Activated T-cell treated with anti-CD3 and anti-CD28 coated beads, Interleukin-2, amount 50 U/mL, for 24 hours (primary cell): ENCODE measurements around the gene LIMS1.
A peak's percentile ranks its signal among the peaks of the same experiment; 100 is the strongest.
"Not testable (repeated sequence)": the region's sequence is repeated elsewhere in the genome, so short reads cannot be mapped to it uniquely, and the experiment has no call there.

ENCODE experiments used
- DNase-seq: peaks from one replicate; pipeline ENCODE4 v3.0.0-alpha.2; 2020
- H3K27ac Mint-ChIP-seq: 2 replicates; pipeline ENCODE4 v1.8.0; 2020; ENCODE audit warnings: mild to moderate bottlenecking, mixed read lengths
- H3K27me3 Mint-ChIP-seq: 2 replicates; pipeline ENCODE4 v1.8.0; 2020; ENCODE audit warnings: mixed read lengths
- H3K36me3 Mint-ChIP-seq: 2 replicates; pipeline ENCODE4 v1.8.0; 2020; ENCODE audit warnings: low read depth, mixed read lengths
- H3K4me1 Mint-ChIP-seq: 2 replicates; pipeline ENCODE4 v1.8.0; 2020; ENCODE audit warnings: low read depth, mixed read lengths
- H3K4me3 Mint-ChIP-seq: 2 replicates; pipeline ENCODE4 v1.8.0; 2020; ENCODE audit warnings: mild to moderate bottlenecking, moderate library complexity, mixed read lengths
- H3K9me3 Mint-ChIP-seq: 2 replicates; pipeline ENCODE4 v1.8.0; 2020; ENCODE audit warnings: mixed read lengths

The LIMS1 gene

DNA sequence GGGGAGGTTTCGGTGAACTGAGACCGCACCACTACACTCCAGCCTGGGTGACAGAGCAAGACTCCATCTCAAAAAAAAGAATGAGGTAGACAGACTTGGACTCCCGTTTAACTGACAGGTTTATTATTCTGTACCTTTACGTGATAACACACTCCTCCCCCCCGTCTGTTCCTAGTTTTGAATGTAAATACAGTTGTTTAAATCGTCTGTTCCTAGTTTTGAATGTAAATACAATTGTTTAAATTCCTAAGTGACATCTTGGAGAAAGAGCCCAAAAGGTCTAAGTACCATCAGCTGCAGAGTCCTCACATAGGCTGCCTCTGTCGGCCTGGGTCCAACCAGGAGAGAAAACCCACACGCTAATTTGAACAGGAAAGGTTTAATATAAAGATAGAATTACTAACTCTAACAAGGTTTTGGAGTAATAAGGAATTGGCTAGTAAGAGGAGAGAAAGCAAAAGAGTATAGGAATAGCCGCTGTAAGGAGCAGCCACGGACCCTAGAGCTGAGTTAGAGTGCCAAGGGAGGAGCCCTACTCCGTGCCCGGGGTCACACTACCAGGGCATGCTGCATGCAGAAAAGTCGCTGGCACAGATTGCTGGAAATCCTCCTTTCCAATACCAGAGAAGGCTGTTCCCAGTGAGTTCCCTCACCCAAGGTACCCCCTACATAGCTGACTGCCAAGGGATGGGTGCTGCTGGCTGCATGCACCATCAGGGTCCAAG lies 101.5 kb downstream of the LIMS1 start:
- Mint-ChIP-seq H3K4me3 (no peak overlapping the region), H3K27ac (no peak overlapping the region), H3K4me1 (peaks cover 81% of the 10 kb centered on the region), H3K27me3 (no peaks in the 10 kb centered on the region), H3K9me3 (no peaks in the 10 kb centered on the region), H3K36me3 (peaks cover 7% of the 10 kb centered on the region)
- no peak for DNase-seq

GRCh38 chr2:108637304-108637669 lies 103.0 kb downstream of the LIMS1 start:
- Mint-ChIP-seq H3K4me1 (peaks cover 79% of the 10 kb centered on the region), H3K27ac (peak overlapping the region; percentile 44), H3K9me3 (no peaks in the 10 kb centered on the region), H3K4me3 (no peak overlapping the region), H3K36me3 (peaks cover 7% of the 10 kb centered on the region), H3K27me3 (no peaks in the 10 kb centered on the region)
- DNase-seq: no peak

GRCh38 chr2:108640731-108641130 lies 106.5 kb downstream of the LIMS1 start:
- DNase-seq: no peak
- Mint-ChIP-seq H3K27me3 (no peaks in the 10 kb centered on the region), H3K4me1 (peaks cover 54% of the 10 kb centered on the region), H3K27ac (peak overlapping the region; percentile 67), H3K4me3 (no peak overlapping the region), H3K9me3 (no peaks in the 10 kb centered on the region), H3K36me3 (peaks cover 24% of the 10 kb centered on the region)

- Mint-ChIP-seq H3K27me3 (no peaks in the 10 kb centered on the region), H3K4me1 (peaks cover 50% of the 10 kb centered on the region), H3K36me3 (peaks cover 24% of the 10 kb centered on the region), H3K4me3 (no peak overlapping the region), H3K9me3 (no peaks in the 10 kb centered on the region), H3K27ac (no peak overlapping the region)
- no peak for DNase-seq
Measured at GRCh38 chr2:108641756-108642155, 107.5 kb downstream of the LIMS1 start.

- peaks cover 48% of the 10 kb centered on the region for H3K4me1 Mint-ChIP-seq
- H3K27ac Mint-ChIP-seq: no peak overlapping the region
- H3K36me3 Mint-ChIP-seq: peaks cover 20% of the 10 kb centered on the region
- H3K27me3 Mint-ChIP-seq: no peaks in the 10 kb centered on the region
- H3K9me3 Mint-ChIP-seq: no peaks in the 10 kb centered on the region
- no peak for DNase-seq
- H3K4me3 Mint-ChIP-seq: no peak overlapping the region
Measured at GRCh38 chr2:108643261-108643849, 109.1 kb downstream of the LIMS1 start.

- H3K36me3 Mint-ChIP-seq: peaks cover 20% of the 10 kb centered on the region
Measured at GRCh38 chr2:108643862-108644261, 109.6 kb downstream of the LIMS1 start.

DNA sequence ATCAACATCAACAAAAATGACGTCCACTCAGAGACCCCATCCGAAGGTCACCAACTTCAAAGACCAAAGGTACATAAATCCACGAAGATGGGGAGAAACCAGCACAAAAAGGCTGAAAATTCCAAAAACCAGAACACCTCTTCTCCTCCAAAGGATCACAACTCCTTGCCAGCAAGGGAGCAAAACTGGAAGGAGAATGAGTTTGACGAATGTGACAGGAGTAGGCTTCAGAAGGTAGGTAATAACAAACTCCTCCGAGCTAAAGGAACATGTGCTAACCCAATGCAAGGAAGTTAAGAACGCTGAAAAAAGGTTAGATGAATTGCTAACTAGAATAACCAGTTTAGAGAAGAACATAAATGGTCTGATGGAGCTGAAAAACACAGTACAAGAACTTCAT lies 110.2 kb downstream of the LIMS1 start:
- not testable (repeated sequence) for H3K27ac Mint-ChIP-seq, DNase-seq, H3K9me3 Mint-ChIP-seq, H3K27me3 Mint-ChIP-seq, H3K4me3 Mint-ChIP-seq
- peaks cover 56% of the 10 kb centered on the region for H3K4me1 Mint-ChIP-seq
- peaks cover 17% of the 10 kb centered on the region for H3K36me3 Mint-ChIP-seq

More at GRCh38 chr2:108643862-108644261, 109.6 kb downstream of the LIMS1 start:
- H3K4me1 Mint-ChIP-seq: peaks cover 53% of the 10 kb centered on the region
- H3K27ac Mint-ChIP-seq, DNase-seq, H3K27me3 Mint-ChIP-seq, H3K4me3 Mint-ChIP-seq, H3K9me3 Mint-ChIP-seq: not testable (repeated sequence)

- H3K4me1 Mint-ChIP-seq: peaks cover 57% of the 10 kb centered on the region
- not testable (repeated sequence) for H3K4me3 Mint-ChIP-seq, DNase-seq, H3K27me3 Mint-ChIP-seq, H3K9me3 Mint-ChIP-seq
- H3K27ac Mint-ChIP-seq: peak overlapping the region; percentile 14
- H3K36me3 Mint-ChIP-seq: peaks cover 16% of the 10 kb centered on the region
Measured at GRCh38 chr2:108648796-108649195, 114.5 kb downstream of the LIMS1 start.

DNA sequence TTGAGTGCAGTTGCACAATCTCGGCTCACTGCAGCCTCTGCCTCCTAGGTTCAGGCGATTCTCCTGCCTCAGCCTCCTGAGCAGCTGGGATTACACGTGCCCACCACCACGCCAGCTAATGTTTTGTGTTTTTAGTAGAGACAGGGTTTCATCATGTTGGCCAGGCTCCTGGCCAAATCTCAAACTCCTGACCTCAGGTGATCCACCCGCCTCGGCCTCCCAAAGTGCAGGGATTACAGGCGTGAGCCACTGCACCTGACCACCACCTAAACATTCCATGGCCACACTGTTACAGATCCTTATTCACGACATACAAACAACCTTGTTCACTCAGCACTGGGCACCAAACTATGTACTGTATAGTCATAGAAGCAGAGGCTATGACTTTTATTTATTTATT lies 116.2 kb downstream of the LIMS1 start:
- not testable (repeated sequence) for H3K4me3 Mint-ChIP-seq, DNase-seq, H3K27me3 Mint-ChIP-seq, H3K36me3 Mint-ChIP-seq, H3K9me3 Mint-ChIP-seq
- Mint-ChIP-seq H3K27ac (peak overlapping the region; percentile 66), H3K4me1 (peaks cover 58% of the 10 kb centered on the region)

DNA sequence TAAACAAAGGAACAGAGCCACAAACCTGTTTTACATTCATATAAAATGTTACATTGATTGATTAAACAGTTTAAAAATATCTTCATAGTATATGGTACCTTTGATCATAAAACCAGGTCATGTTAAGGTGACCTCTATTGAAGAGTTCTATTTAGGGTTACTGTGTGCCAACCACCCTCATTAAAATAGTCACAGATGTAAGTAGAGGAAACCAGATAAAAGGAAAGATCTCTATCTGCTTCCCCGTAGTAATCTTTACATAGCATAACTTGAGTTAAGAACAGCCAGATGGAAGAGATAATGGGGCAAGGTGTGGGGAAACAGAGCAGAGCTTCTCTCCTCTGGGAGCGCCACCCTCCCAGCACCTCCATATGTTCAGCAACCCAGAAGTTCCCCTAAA lies 117.2 kb downstream of the LIMS1 start:
- H3K36me3 Mint-ChIP-seq, H3K9me3 Mint-ChIP-seq, H3K4me3 Mint-ChIP-seq, H3K27me3 Mint-ChIP-seq, DNase-seq: not testable (repeated sequence)
- peaks cover 51% of the 10 kb centered on the region for H3K4me1 Mint-ChIP-seq
- peak overlapping the region; percentile 85 for H3K27ac Mint-ChIP-seq

GRCh38 chr2:108652187-108652931 lies 118.1 kb downstream of the LIMS1 start:
- not testable (repeated sequence) for H3K9me3 Mint-ChIP-seq, H3K27me3 Mint-ChIP-seq, H3K36me3 Mint-ChIP-seq
- Mint-ChIP-seq H3K4me3 (peak overlapping the region; percentile 58), H3K4me1 (peaks cover 50% of the 10 kb centered on the region), H3K27ac (peak overlapping the region; percentile 97)
- peak; percentile 53 for DNase-seq

DNA sequence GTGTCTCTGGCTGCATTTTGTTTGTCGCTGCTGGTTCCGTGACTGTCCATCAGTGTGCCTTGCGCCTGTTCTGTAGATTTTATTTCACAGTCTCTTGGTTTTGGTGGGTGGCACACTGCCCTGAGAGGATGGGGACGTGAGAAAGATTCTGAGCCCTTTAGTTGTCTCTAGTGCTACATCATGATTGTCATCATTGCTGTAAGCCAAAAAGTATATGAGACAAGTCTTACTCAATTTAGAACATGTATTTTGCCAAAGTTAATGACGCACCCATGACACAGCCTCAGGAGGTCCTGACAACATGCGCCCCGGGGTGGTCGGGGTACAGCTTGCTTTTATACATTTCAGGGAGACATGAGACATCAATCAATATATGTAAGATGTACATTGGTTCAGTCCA lies 119.2 kb downstream of the LIMS1 start:
- Mint-ChIP-seq H3K4me1 (peaks cover 42% of the 10 kb centered on the region), H3K27ac (peak overlapping the region; percentile 91)
- H3K27me3 Mint-ChIP-seq, H3K4me3 Mint-ChIP-seq, H3K36me3 Mint-ChIP-seq, DNase-seq, H3K9me3 Mint-ChIP-seq: not testable (repeated sequence)

GRCh38 chr2:108653849-108654248 lies 119.6 kb downstream of the LIMS1 start:
- Mint-ChIP-seq H3K4me1 (peaks cover 38% of the 10 kb centered on the region), H3K27ac (peak overlapping the region; percentile 91)
- not testable (repeated sequence) for H3K36me3 Mint-ChIP-seq, H3K27me3 Mint-ChIP-seq, H3K4me3 Mint-ChIP-seq, H3K9me3 Mint-ChIP-seq, DNase-seq

GRCh38 chr2:108654521-108655125 lies 120.4 kb downstream of the LIMS1 start:
- not testable (repeated sequence) for H3K4me3 Mint-ChIP-seq, H3K27ac Mint-ChIP-seq, DNase-seq, H3K27me3 Mint-ChIP-seq, H3K9me3 Mint-ChIP-seq, H3K36me3 Mint-ChIP-seq
- H3K4me1 Mint-ChIP-seq: peaks cover 31% of the 10 kb centered on the region

GRCh38 chr2:108655270-108655669 lies 121.0 kb downstream of the LIMS1 start:
- H3K4me3 Mint-ChIP-seq, DNase-seq, H3K9me3 Mint-ChIP-seq, H3K36me3 Mint-ChIP-seq, H3K27ac Mint-ChIP-seq, H3K27me3 Mint-ChIP-seq: not testable (repeated sequence)
- peaks cover 26% of the 10 kb centered on the region for H3K4me1 Mint-ChIP-seq
